Karpas-422 (cell line): Measurements from ENCODE around the gene TBC1D16. TPM values are rescaled to one million over a fixed set of nuclear protein-coding genes. Genes with fewer than 3 reads are reported as not detected.

Experiments used
- DNase-seq: peaks from one replicate; pipeline ENCODE4 v3.0.0-alpha.2; 2015
- H2AFZ ChIP-seq: fragments of 200-600 bp; sonication (generic); 2 replicates; pipeline ENCODE4 v1.6.1; 2014; ENCODE audit warnings: antibody characterized with exemption, low read length, mixed read lengths
- H3K27ac ChIP-seq: fragments of 200-600 bp; sonication (generic); 2 replicates; pipeline ENCODE4 v1.5.1; 2014; ENCODE audit warnings: mild to moderate bottlenecking, low read length, moderate library complexity
- H3K27me3 ChIP-seq: fragments of 200-600 bp; sonication (generic); 2 replicates; pipeline ENCODE4 v1.6.1; 2014; ENCODE audit warnings: low read length, mixed read lengths
- H3K36me3 ChIP-seq: fragments of 200-600 bp; sonication (generic); 2 replicates; pipeline ENCODE4 v1.6.1; 2014; ENCODE audit warnings: low read length, mixed read lengths; ENCODE audit not compliant: insufficient read depth
- H3K4me1 ChIP-seq: fragments of 200-600 bp; sonication (generic); 2 replicates; pipeline ENCODE4 v1.6.1; 2014; ENCODE audit warnings: mild to moderate bottlenecking, low read length, mixed read lengths
- H3K4me2 ChIP-seq: fragments of 200-600 bp; sonication (generic); 2 replicates; pipeline ENCODE4 v1.6.1; 2014; ENCODE audit warnings: low read length, low read depth, mild to moderate bottlenecking; ENCODE audit not compliant: poor library complexity, severe bottlenecking
- H3K4me3 ChIP-seq: fragments of 200-600 bp; sonication (generic); 2 replicates; pipeline ENCODE4 v1.5.1; 2014; ENCODE audit warnings: mild to moderate bottlenecking, antibody characterized with exemption, low read length, mixed read lengths
- H3K79me2 ChIP-seq: fragments of 200-600 bp; sonication (generic); 2 replicates; pipeline ENCODE4 v1.6.1; 2014; ENCODE audit warnings: mild to moderate bottlenecking, low read length, mixed read lengths
- H3K9ac ChIP-seq: fragments of 200-600 bp; sonication (generic); 2 replicates; pipeline ENCODE4 v1.6.0; 2014; ENCODE audit warnings: low read length
- H3K9me2 ChIP-seq: fragments of 200-600 bp; sonication (generic), shearing (Covaris generic); replicated peaks from 2 replicates; pipeline ENCODE4 v1.6.0; 2014; ENCODE audit warnings: mild to moderate bottlenecking, low read length, moderate library complexity; ENCODE audit not compliant: insufficient read depth
- H3K9me3 ChIP-seq: fragments of 300-700, 200-600 bp; sonication (generic); 2 replicates; pipeline ENCODE4 v1.6.1; 2014; ENCODE audit warnings: low read length, mixed read lengths
- H4K20me1 ChIP-seq: fragments of 200-600 bp; sonication (generic); 2 replicates; pipeline ENCODE4 v1.6.1; 2014; ENCODE audit warnings: mild to moderate bottlenecking, antibody characterized with exemption, low read length, low read depth; ENCODE audit not compliant: insufficient read depth
- total RNA-seq: library from RNA; depleted of rRNA; stranded (reverse); fragments of >200 nt; shearing (Covaris generic); gene quantifications from 2 replicates; pipeline ENCODE4 v1.2.3, GENCODE V29; 2014; ENCODE audit warnings: low replicate concordance

TBC1D16 gene
- total RNA-seq, 1 experiment from 2014 or later = 0.22 TPM

DNA sequence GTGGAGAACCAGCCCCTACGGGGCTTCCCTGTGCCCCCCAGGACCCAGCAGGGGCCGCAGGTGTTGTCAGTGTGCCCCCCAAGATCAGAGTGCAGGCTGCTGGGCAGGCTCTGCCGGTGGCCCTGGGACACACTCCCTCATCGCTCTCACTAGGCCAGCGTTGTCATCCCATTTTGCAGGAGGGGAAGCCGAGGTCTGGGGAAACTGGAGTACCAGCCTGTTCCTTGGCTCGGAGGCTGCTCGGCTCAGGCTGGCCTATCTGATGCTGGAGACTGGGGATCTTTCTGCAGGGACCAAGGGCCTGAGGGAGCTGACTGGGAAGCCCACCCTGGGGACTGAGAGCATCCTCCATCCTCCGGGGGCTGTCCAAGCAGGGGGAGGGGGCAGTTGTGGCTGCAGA lies 122.2 kb downstream of the TBC1D16 start:
- H3K4me2 ChIP-seq = no peak overlapping the region
- H3K9me3 ChIP-seq = no peaks in the 10 kb centered on the region
- no peak overlapping the region for H3K27ac ChIP-seq
- H3K4me3 ChIP-seq = no peak overlapping the region
- H3K9me2 ChIP-seq = no peaks in the 10 kb centered on the region
- no peaks in the 10 kb centered on the region for H3K36me3 ChIP-seq
- H4K20me1 ChIP-seq = no peaks in the 10 kb centered on the region
- H3K79me2 ChIP-seq = no peaks in the 10 kb centered on the region
- no peak overlapping the region for H3K9ac ChIP-seq
- no peak for DNase-seq
- H3K4me1 ChIP-seq = no peaks in the 10 kb centered on the region
- no peaks in the 10 kb centered on the region for H3K27me3 ChIP-seq
- H2AFZ ChIP-seq = no peak overlapping the region

DNA sequence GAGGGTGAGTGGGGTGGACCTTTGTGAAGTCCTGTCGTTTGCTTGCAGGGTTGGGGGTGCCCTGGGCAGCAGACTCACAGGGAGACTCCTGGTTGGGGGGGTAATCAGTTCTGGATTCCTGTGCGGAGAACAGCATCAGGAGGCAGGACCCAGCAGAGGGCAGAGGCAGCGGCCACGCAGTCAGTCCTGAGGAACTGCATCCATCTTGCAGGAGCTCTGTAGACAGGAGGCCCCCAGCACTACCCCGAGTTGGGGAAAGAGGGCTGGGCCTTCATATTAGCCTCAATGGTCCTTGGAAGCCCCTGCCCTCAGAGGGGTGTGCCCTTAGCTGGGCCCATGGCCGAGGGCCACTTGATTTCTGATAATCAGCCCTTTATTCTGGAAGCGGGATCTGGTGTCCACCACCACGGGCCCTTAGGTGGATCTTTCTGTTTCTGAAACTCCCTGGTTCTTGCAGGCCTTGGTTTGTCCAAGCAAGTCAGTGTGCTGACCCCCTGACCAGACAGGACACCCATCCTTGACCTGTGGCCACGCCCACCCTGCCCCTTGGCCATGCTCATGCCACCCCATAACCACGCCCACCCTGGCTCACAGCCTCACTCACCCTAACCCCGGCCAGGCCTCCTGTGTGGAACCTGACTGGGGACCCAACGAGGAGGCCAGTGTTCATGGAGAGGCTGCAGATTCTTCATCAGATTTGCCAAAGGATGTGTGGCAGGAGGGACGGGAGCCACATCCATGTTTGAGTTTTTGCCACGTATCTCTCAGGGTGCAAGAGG lies 122.9 kb downstream of the TBC1D16 start:
- Histone ChIP-seq H3K9me3 (no peaks in the 10 kb centered on the region), H3K79me2 (no peaks in the 10 kb centered on the region), H3K4me1 (no peaks in the 10 kb centered on the region), H3K36me3 (no peaks in the 10 kb centered on the region), H3K4me3 (no peak overlapping the region), H3K9ac (no peak overlapping the region), H3K4me2 (no peak overlapping the region), H3K27me3 (no peaks in the 10 kb centered on the region), H4K20me1 (no peaks in the 10 kb centered on the region), H3K9me2 (no peaks in the 10 kb centered on the region), H2AFZ (no peak overlapping the region), H3K27ac (no peak overlapping the region)
- no peak for DNase-seq

GRCh38 chr17:79911430-79912399 lies 124.0 kb downstream of the TBC1D16 start:
- Histone ChIP-seq H3K27ac (no peak overlapping the region), H3K9me3 (no peaks in the 10 kb centered on the region), H3K4me2 (no peak overlapping the region)

DNA sequence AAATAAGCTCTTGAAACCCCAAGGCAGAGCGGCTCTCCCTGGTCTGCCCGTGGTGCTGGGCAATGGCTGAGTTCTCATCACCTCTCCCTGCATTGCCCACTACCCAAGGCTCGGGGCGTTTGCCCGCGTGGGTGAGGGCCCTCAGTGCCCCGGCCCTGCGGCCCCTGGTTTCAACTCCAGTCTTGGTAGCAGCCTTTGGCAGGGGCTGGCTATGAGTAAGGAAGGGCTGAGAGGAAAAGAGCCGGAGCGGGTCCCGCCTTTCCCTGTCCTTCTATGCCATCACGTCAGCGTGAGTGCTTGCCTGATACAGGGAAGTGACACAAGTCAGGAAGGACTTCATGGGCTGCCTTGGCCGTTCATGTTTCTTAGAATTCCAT lies 124.7 kb downstream of the TBC1D16 start:
- H3K27me3 ChIP-seq = no peaks in the 10 kb centered on the region
- H3K9me2 ChIP-seq = no peaks in the 10 kb centered on the region
- no peak overlapping the region for H2AFZ ChIP-seq

More at GRCh38 chr17:79911430-79912399, 124.0 kb downstream of the TBC1D16 start:
- no peak overlapping the region for H3K4me3 ChIP-seq
- no peak overlapping the region for H2AFZ ChIP-seq
- H3K9ac ChIP-seq = no peak overlapping the region
- H3K9me2 ChIP-seq = no peaks in the 10 kb centered on the region
- H3K79me2 ChIP-seq = no peaks in the 10 kb centered on the region
- H3K36me3 ChIP-seq = no peaks in the 10 kb centered on the region
- H3K27me3 ChIP-seq = no peaks in the 10 kb centered on the region
- no peak for DNase-seq
- no peaks in the 10 kb centered on the region for H3K4me1 ChIP-seq
- no peaks in the 10 kb centered on the region for H4K20me1 ChIP-seq

GRCh38 chr17:79909121-79909520 lies 126.6 kb downstream of the TBC1D16 start:
- Histone ChIP-seq H3K27ac (no peak overlapping the region), H3K9ac (no peak overlapping the region), H3K9me2 (no peaks in the 10 kb centered on the region), H3K79me2 (no peaks in the 10 kb centered on the region), H3K27me3 (no peaks in the 10 kb centered on the region), H4K20me1 (no peaks in the 10 kb centered on the region), H2AFZ (no peak overlapping the region), H3K9me3 (no peaks in the 10 kb centered on the region), H3K4me3 (no peak overlapping the region), H3K4me2 (no peak overlapping the region), H3K4me1 (no peaks in the 10 kb centered on the region), H3K36me3 (no peaks in the 10 kb centered on the region)
- DNase-seq = no peak

More for the DNA sequence above, 124.7 kb downstream of the TBC1D16 start:
- no peak for DNase-seq
- Histone ChIP-seq H3K79me2 (no peaks in the 10 kb centered on the region), H3K36me3 (no peaks in the 10 kb centered on the region), H3K9me3 (no peaks in the 10 kb centered on the region), H3K9ac (no peak overlapping the region), H3K4me3 (no peak overlapping the region), H3K27ac (no peak overlapping the region), H4K20me1 (no peaks in the 10 kb centered on the region), H3K4me2 (no peak overlapping the region), H3K4me1 (no peaks in the 10 kb centered on the region)

DNA sequence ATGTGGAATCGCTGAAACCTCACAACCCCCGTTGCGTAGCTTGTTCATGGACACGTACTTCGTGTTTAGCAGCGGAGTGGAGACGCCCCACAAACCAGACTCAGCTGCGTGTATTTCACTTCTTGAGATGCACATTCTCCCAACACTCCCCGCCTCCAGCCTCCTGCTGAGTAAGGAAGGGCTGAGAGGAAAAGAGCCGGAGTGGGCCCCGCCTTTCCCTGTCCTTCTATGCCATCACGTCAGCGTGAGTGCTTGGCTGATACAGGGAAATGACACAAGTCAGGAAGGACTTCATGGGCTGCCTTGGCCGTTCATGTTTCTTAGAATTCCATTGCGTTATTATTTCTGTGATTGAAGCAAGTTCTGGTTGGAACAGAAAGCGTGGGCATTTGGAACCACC lies 127.8 kb downstream of the TBC1D16 start:
- Histone ChIP-seq H3K4me3 (no peak overlapping the region), H3K9me2 (no peaks in the 10 kb centered on the region), H3K4me2 (no peak overlapping the region), H3K9me3 (no peaks in the 10 kb centered on the region), H3K27ac (no peak overlapping the region), H3K4me1 (no peaks in the 10 kb centered on the region), H3K27me3 (no peaks in the 10 kb centered on the region), H3K36me3 (no peaks in the 10 kb centered on the region), H4K20me1 (no peaks in the 10 kb centered on the region), H3K79me2 (no peaks in the 10 kb centered on the region), H2AFZ (no peak overlapping the region), H3K9ac (no peak overlapping the region)
- DNase-seq = no peak

DNA sequence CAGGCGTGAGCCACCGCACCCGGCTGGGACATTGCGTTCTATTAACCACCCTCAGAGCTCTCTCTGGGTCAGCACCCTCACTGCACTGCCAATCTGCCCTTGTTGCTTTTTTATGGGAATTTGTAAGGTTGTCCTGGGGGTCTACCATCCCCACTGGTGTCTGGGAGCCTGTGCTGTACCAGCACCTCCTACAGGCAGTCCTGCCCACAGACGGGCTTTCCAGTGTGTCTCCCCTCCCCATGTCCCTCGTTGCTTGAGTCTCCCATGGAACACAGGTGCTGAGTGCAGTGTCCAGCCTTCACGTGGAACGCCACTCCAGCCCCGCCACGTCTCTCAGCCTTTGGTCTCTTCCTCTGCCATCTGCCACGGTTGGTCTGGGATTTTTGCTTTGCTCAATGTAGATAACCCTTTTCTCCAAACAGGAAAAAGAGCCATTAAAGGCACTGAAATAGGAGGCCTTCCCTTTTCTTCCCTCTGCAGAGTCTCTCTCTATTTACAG lies 128.4 kb downstream of the TBC1D16 start:
- Histone ChIP-seq H2AFZ (no peak overlapping the region), H3K36me3 (no peaks in the 10 kb centered on the region), H3K9me3 (no peaks in the 10 kb centered on the region), H3K9me2 (no peaks in the 10 kb centered on the region), H3K79me2 (no peaks in the 10 kb centered on the region), H3K4me1 (no peaks in the 10 kb centered on the region), H3K27ac (no peak overlapping the region), H3K4me2 (no peak overlapping the region), H3K27me3 (no peaks in the 10 kb centered on the region), H4K20me1 (no peaks in the 10 kb centered on the region), H3K9ac (no peak overlapping the region), H3K4me3 (no peak overlapping the region)
- DNase-seq = no peak

- no peaks in the 10 kb centered on the region for H3K9me3 ChIP-seq
- H3K9ac ChIP-seq = no peak overlapping the region
- no peaks in the 10 kb centered on the region for H3K4me1 ChIP-seq
- DNase-seq = peak; percentile 59
- no peaks in the 10 kb centered on the region for H3K79me2 ChIP-seq
- no peaks in the 10 kb centered on the region for H3K9me2 ChIP-seq
- H3K27ac ChIP-seq = no peak overlapping the region
- H2AFZ ChIP-seq = no peak overlapping the region
- no peak overlapping the region for H3K4me3 ChIP-seq
- no peak overlapping the region for H3K4me2 ChIP-seq
- no peaks in the 10 kb centered on the region for H3K36me3 ChIP-seq
- H4K20me1 ChIP-seq = no peaks in the 10 kb centered on the region
- no peaks in the 10 kb centered on the region for H3K27me3 ChIP-seq
These were observed 129.8 kb downstream of the TBC1D16 start for GRCh38 chr17:79905832-79906231.
